Measurements from ENCODE around the gene TNPO3. TPM values are rescaled to one million over a fixed set of nuclear protein-coding genes. Genes with fewer than 3 reads are reported as not detected.
"Not testable (repeated sequence)": the region's sequence is repeated elsewhere in the genome, so short reads cannot be mapped to it uniquely, and the experiment has no call there.

The TNPO3 gene
- total and polyA plus RNA-seq, 2 donors from 2014 or later, result 20.1 to 35.7 TPM

DNA sequence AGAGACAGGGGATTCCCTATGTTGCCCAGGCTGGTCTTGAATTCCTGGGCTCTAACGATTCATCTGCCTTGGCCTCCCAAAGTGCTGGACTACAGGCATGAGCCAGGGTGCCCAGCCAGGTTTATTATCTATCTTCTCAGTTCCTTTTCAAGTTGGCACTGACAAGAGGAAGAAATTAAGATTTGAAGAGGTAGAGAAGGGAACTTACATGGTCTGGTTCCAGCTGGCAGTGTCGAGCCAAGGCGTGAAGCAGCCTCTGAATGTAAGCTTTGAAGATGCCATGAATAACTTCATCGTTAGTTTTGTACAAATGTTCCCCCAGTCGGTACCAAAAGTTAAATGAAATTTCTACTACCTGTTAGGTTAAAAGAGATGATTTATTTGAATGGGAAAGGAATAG lies 57.7 kb downstream of the TNPO3 start:
- Histone ChIP-seq H3K36me3 (ENCODE audit: control insufficient read depth in 2 of 3, insufficient read depth in 3 of 3, low read length in 3 of 3) (peaks cover 5 to 22% (median 10%) of the 10 kb centered on the region in 3 donors), H3K9me3 (ENCODE audit: control insufficient read depth in 2 of 3, insufficient read depth in 1 of 3, low read length in 3 of 3) (no peaks in the 10 kb centered on the region), H3K27ac (ENCODE audit: low read depth in 2 of 2, low read length in 2 of 2) (no peak overlapping the region), H3K4me1 (ENCODE audit: control insufficient read depth in 2 of 3, insufficient read depth in 2 of 3, low read depth in 1 of 3, low read length in 3 of 3) (no peaks in the 10 kb centered on the region), H3K9ac (ENCODE audit: low read length in 3 of 3) (no peak overlapping the region), H3K4me3 (ENCODE audit: low read length in 3 of 3) (no peak overlapping the region), H3K27me3 (ENCODE audit: control insufficient read depth, insufficient read depth, low read length) (no peaks in the 10 kb centered on the region)
- intact Hi-C loops (cut with DNase I), result no loop called here
- no peak for TF ChIP-seq CTCF (IDR thresholded peaks at IDR 0.05; ENCODE audit: borderline replicate concordance, extremely low read depth, insufficient read depth)
- DNase-seq (no peak), FAIRE-seq (no peak)

- intact Hi-C loops (cut with DNase I); H3K9me3 ChIP-seq (ENCODE audit: control insufficient read depth in 2 of 3, insufficient read depth in 1 of 3, low read length in 3 of 3); H3K27me3 ChIP-seq (ENCODE audit: control insufficient read depth, insufficient read depth, low read length); H3K4me3 ChIP-seq (ENCODE audit: low read length in 3 of 3); H3K9ac ChIP-seq (ENCODE audit: low read length in 3 of 3); H3K27ac ChIP-seq (ENCODE audit: low read depth in 2 of 2, low read length in 2 of 2); H3K4me1 ChIP-seq (ENCODE audit: control insufficient read depth in 2 of 3, insufficient read depth in 2 of 3, low read depth in 1 of 3, low read length in 3 of 3); FAIRE-seq: not testable (repeated sequence)
- peaks cover 2 to 25% (median 10%) of the 10 kb centered on the region in 3 donors for H3K36me3 ChIP-seq (ENCODE audit: control insufficient read depth in 2 of 3, insufficient read depth in 3 of 3, low read length in 3 of 3)
- peak in 3 of 5 donors; percentile 11 to 50 (median 36) for DNase-seq
These were observed 60.4 kb downstream of the TNPO3 start for GRCh38 chr7:128994560-128994959.

GRCh38 chr7:128993419-128993818 lies 61.5 kb downstream of the TNPO3 start:
- no peak for FAIRE-seq
- intact Hi-C loops (cut with DNase I), result no loop called here

DNA sequence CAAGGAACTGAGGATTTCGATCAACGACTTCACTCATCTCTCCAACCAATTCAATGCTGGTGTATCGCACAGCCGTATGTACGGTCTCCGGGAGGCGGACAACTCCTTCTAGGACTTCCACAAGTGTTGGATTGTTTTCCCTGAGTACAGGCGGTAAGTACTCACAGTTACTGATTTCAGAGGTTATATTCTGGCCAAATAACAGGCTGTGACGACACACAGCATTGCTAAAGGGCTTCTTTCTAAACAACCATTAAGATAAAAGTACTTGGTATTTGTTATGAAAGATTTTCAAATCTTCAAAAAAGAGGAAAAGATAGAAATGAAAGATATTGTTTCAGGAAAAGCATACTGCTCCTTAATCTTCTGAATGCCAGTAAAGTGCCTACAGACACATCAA lies 65.0 kb downstream of the TNPO3 start:
- Histone ChIP-seq H3K4me1 (ENCODE audit: control insufficient read depth in 2 of 3, insufficient read depth in 2 of 3, low read depth in 1 of 3, low read length in 3 of 3) (no peaks in the 10 kb centered on the region), H3K9me3 (ENCODE audit: control insufficient read depth in 2 of 3, insufficient read depth in 1 of 3, low read length in 3 of 3) (no peaks in the 10 kb centered on the region), H3K27ac (ENCODE audit: low read depth in 2 of 2, low read length in 2 of 2) (no peak overlapping the region), H3K9ac (ENCODE audit: low read length in 3 of 3) (no peak overlapping the region), H3K4me3 (ENCODE audit: low read length in 3 of 3) (no peak overlapping the region), H3K27me3 (ENCODE audit: control insufficient read depth, insufficient read depth, low read length) (no peaks in the 10 kb centered on the region), H3K36me3 (ENCODE audit: control insufficient read depth in 2 of 3, insufficient read depth in 3 of 3, low read length in 3 of 3) (peaks cover 3 to 47% (median 10%) of the 10 kb centered on the region in 3 donors)
- no peak for TF ChIP-seq CTCF (IDR thresholded peaks at IDR 0.05; ENCODE audit: borderline replicate concordance, extremely low read depth, insufficient read depth)
- no peak for DNase-seq
- intact Hi-C loops (cut with DNase I), result no loop called here
- FAIRE-seq, result no peak

More at GRCh38 chr7:128993419-128993818, 61.5 kb downstream of the TNPO3 start:
- Histone ChIP-seq H3K4me3 (ENCODE audit: low read length in 3 of 3) (no peak overlapping the region), H3K4me1 (ENCODE audit: control insufficient read depth in 2 of 3, insufficient read depth in 2 of 3, low read depth in 1 of 3, low read length in 3 of 3) (no peaks in the 10 kb centered on the region), H3K27ac (ENCODE audit: low read depth in 2 of 2, low read length in 2 of 2) (no peak overlapping the region), H3K27me3 (ENCODE audit: control insufficient read depth, insufficient read depth, low read length) (no peaks in the 10 kb centered on the region), H3K36me3 (ENCODE audit: control insufficient read depth in 2 of 3, insufficient read depth in 3 of 3, low read length in 3 of 3) (peaks cover 0 to 26% (median 7%) of the 10 kb centered on the region in 3 donors), H3K9me3 (ENCODE audit: control insufficient read depth in 2 of 3, insufficient read depth in 1 of 3, low read length in 3 of 3) (no peaks in the 10 kb centered on the region), H3K9ac (ENCODE audit: low read length in 3 of 3) (no peak overlapping the region)
- TF ChIP-seq CTCF (IDR thresholded peaks at IDR 0.05; ENCODE audit: borderline replicate concordance, extremely low read depth, insufficient read depth), result no peak
- DNase-seq, result no peak
